Neural cell (in vitro differentiated cells): Measurements from ENCODE around the gene THRA. TPM values are rescaled to one million over a fixed set of nuclear protein-coding genes. Genes with fewer than 3 reads are reported as not detected.

Experiments used
- H2AFZ ChIP-seq: fragments of 200-600, 300-800 bp; sonication (generic), shearing (Covaris generic); 2 replicates; pipeline ENCODE4 v1.6.0; 2014; ENCODE audit warnings: low read depth, mild to moderate bottlenecking, antibody characterized with exemption, low read length, moderate library complexity
- H3F3A ChIP-seq: fragments of 200-600 bp; shearing (Covaris generic); 2 replicates; pipeline ENCODE4 v1.6.1; 2016; ENCODE audit warnings: mild to moderate bottlenecking, moderate library complexity, mixed read lengths, antibody characterized with exemption, low read length; ENCODE audit not compliant: insufficient read depth, poor library complexity, severe bottlenecking
- H3K27ac ChIP-seq: fragments of 200-600, 300-800 bp; sonication (generic), shearing (Covaris generic); 2 replicates; pipeline ENCODE4 v1.5.1; 2014; ENCODE audit warnings: mild to moderate bottlenecking, low read length, moderate library complexity
- H3K27me3 ChIP-seq: fragments of 300-800, 200-600 bp; sonication (generic), shearing (Covaris generic); 2 replicates; pipeline ENCODE4 v1.6.0; 2014; ENCODE audit warnings: mild to moderate bottlenecking, low read depth, low read length, moderate library complexity; ENCODE audit not compliant: insufficient read depth
- H3K36me3 ChIP-seq: fragments of 300-800, 200-600 bp; sonication (generic), shearing (Covaris generic); 2 replicates; pipeline ENCODE4 v1.5.1; 2014; ENCODE audit warnings: mild to moderate bottlenecking, antibody characterized with exemption, low read length, moderate library complexity; ENCODE audit not compliant: insufficient read depth
- H3K4me2 ChIP-seq: fragments of 300-800, 200-600 bp; sonication (generic), shearing (Covaris generic); 2 replicates; pipeline ENCODE4 v1.6.0; 2014; ENCODE audit warnings: mild to moderate bottlenecking, low read length
- H3K4me3 ChIP-seq: fragments of 300-800, 200-600 bp; sonication (generic), shearing (Covaris generic); 2 replicates; pipeline ENCODE4 v1.5.1; 2014; ENCODE audit warnings: mild to moderate bottlenecking, low read length, moderate library complexity
- H3K79me2 ChIP-seq: fragments of 200-600 bp; shearing (Covaris generic); replicated peaks from 2 replicates; pipeline ENCODE4 v1.6.0; 2014; ENCODE audit warnings: mild to moderate bottlenecking, low read length, moderate library complexity; ENCODE audit not compliant: insufficient read depth
- H3K9ac ChIP-seq: fragments of 300-800, 200-600 bp; sonication (generic), shearing (Covaris generic); 2 replicates; pipeline ENCODE4 v1.6.1; 2016; ENCODE audit warnings: mild to moderate bottlenecking, low read length, mixed read lengths
- H3K9me2 ChIP-seq: fragments of 200-600 bp; shearing (Covaris generic); 2 replicates; pipeline ENCODE4 v1.6.1; 2016; ENCODE audit warnings: mild to moderate bottlenecking, low read length, mixed read lengths; ENCODE audit not compliant: insufficient read depth
- H3K9me3 ChIP-seq: fragments of 200-600, 300-800 bp; sonication (generic), shearing (Covaris generic); 2 replicates; pipeline ENCODE4 v1.6.1; 2016; ENCODE audit warnings: mild to moderate bottlenecking, mixed run types, low read length, moderate library complexity, mixed read lengths
- H4K20me1 ChIP-seq: fragments of 200-600 bp; shearing (Covaris generic); 2 replicates; pipeline ENCODE4 v1.6.1; 2016; ENCODE audit warnings: mild to moderate bottlenecking, mixed run types; ENCODE audit not compliant: insufficient read depth
- EP300 ChIP-seq: fragments of 450-650 bp; conservative IDR thresholded peaks from 2 replicates; pipeline ENCODE4 v1.6.1; 2014; ENCODE audit warnings: antibody characterized with exemption, mild to moderate bottlenecking, moderate library complexity; ENCODE audit not compliant: poor library complexity, severe bottlenecking
- EZH2 ChIP-seq: fragments of 200-600, 300-800 bp; shearing (Covaris generic), sonication (generic); IDR thresholded peaks from 2 replicates; pipeline ENCODE4 v1.6.1; 2014; ENCODE audit warnings: antibody characterized with exemption, low read length, borderline replicate concordance, mild to moderate bottlenecking; ENCODE audit not compliant: insufficient read depth, poor library complexity, severe bottlenecking
- MXI1 ChIP-seq: fragments of 450-650 bp; conservative IDR thresholded peaks from 2 replicates; pipeline ENCODE4 v1.6.1; 2014; ENCODE audit warnings: antibody characterized with exemption, mild to moderate bottlenecking; ENCODE audit not compliant: poor library complexity, severe bottlenecking
- POLR2AphosphoS5 ChIP-seq: IDR thresholded peaks from 2 replicates; pipeline ENCODE4 v1.6.1; 2012
- RAD21 ChIP-seq: fragments of 450-650 bp; conservative IDR thresholded peaks from 2 replicates; pipeline ENCODE4 v1.6.1; 2014; ENCODE audit warnings: antibody characterized with exemption, mild to moderate bottlenecking, moderate library complexity
- SMC3 ChIP-seq: fragments of 450-650 bp; conservative IDR thresholded peaks from 2 replicates; pipeline ENCODE4 v1.6.1; 2014; ENCODE audit warnings: antibody characterized with exemption, mild to moderate bottlenecking, moderate library complexity; ENCODE audit not compliant: poor library complexity
- TAF1 ChIP-seq: IDR thresholded peaks from 2 replicates; pipeline ENCODE4 v1.6.1; 2012; ENCODE audit warnings: low read depth
- polyA plus RNA-seq: library from polyadenylated mRNA; depleted of rRNA; stranded (reverse); fragments of >200 nt; gene quantifications from 2 replicates; pipeline ENCODE4 v1.2.3, GENCODE V29; 2014
- TF ChIP-seq, protein P1 (sequence below): fragments of 450-650 bp; IDR thresholded peaks from 2 replicates; pipeline ENCODE4 v1.5.1; 2014; ENCODE audit warnings: antibody characterized with exemption, mild to moderate bottlenecking, moderate library complexity; ENCODE audit not compliant: poor library complexity, severe bottlenecking
- TF ChIP-seq, protein P2 (sequence below): IDR thresholded peaks from 2 replicates; pipeline ENCODE4 v1.6.1; 2012; ENCODE audit warnings: borderline replicate concordance

THRA gene
- polyA plus RNA-seq, 1 donor from 2014 or later: 97.2 TPM

DNA sequence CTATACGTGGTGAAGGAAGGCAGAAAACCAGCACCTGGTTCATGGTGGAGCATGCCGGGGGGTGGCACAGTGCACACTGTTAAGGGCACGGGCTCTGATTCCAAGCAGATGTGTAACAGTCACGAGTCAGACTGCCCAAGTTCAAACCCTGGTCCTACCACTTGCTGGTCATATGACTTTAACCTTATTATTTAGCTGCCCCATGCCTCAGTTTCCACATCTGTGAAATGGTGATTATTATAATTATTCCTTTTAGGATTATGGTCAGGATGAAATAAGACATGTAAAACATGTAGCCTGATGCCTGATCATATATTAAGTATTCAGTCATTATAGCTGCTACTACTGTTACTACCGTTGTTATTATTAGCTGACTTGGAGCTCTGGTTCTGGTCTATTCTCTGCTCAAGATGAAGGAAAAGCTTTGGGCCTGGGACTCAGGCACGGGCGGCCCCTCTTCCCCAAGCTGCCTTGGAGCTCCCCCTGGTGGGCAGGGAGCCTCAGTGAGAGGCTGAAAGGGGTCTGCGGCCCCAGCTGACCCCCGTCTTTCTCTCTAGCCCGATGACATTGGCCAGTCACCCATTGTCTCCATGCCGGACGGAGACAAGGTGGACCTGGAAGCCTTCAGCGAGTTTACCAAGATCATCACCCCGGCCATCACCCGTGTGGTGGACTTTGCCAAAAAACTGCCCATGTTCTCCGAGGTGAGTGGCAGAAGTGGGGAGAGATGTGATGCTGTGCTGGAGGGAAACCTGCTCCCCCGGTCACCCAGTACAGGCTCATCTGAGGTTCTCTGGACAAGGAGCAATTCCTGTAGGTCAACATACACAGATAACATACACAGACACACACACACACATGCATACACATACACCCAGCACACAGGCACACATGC, 23.6 kb downstream of the THRA start:
- no peaks in the 10 kb centered on the region for H3K79me2 ChIP-seq
- H3K36me3 ChIP-seq: no peaks in the 10 kb centered on the region

DNA sequence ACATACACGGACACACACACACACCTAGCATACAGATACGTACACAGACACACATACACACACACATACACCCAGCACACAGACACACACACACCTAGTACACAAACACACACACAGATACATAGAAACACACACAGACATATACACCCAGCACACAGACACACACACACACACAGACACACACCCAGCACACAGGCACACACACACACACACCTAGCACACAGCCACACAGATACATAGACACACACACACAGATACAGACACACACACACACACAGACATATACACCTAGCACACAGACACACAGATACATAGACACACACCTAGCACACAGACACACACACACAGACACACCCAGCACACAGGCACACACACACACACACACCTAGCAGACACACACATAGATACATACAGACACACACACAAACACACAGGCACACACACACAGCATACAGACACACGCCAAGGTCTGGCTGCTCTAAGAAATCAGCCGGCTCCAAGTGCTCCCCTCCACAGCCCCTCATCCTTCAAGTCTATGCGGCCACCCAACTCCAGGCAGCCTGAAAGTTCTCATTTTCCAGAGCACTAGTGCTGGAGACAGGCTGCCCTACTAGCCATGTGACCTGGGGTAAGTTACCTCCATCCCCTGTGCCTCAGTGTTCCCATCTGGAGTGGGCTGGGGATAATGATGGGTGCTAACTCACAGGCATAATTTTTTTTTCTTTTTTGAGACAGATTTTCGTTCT, 24.5 kb downstream of the THRA start:
- Histone ChIP-seq H3K27ac (no peak overlapping the region), H4K20me1 (no peaks in the 10 kb centered on the region), H3K79me2 (no peaks in the 10 kb centered on the region), H3K9me3 (no peaks in the 10 kb centered on the region), H3K9ac (no peak overlapping the region), H2AFZ (no peak overlapping the region), H3K36me3 (no peaks in the 10 kb centered on the region), H3K27me3 (no peaks in the 10 kb centered on the region), H3F3A (no peaks in the 10 kb centered on the region), H3K4me2 (no peak overlapping the region), H3K9me2 (no peaks in the 10 kb centered on the region), H3K4me3 (no peak overlapping the region)
- no peak for TF ChIP-seq TAF1
- TF ChIP-seq, protein P1, sequence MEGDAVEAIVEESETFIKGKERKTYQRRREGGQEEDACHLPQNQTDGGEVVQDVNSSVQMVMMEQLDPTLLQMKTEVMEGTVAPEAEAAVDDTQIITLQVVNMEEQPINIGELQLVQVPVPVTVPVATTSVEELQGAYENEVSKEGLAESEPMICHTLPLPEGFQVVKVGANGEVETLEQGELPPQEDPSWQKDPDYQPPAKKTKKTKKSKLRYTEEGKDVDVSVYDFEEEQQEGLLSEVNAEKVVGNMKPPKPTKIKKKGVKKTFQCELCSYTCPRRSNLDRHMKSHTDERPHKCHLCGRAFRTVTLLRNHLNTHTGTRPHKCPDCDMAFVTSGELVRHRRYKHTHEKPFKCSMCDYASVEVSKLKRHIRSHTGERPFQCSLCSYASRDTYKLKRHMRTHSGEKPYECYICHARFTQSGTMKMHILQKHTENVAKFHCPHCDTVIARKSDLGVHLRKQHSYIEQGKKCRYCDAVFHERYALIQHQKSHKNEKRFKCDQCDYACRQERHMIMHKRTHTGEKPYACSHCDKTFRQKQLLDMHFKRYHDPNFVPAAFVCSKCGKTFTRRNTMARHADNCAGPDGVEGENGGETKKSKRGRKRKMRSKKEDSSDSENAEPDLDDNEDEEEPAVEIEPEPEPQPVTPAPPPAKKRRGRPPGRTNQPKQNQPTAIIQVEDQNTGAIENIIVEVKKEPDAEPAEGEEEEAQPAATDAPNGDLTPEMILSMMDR: no peak
- no peak for TF ChIP-seq EP300
- TF ChIP-seq RAD21: no peak
- no peak for TF ChIP-seq EZH2
- TF ChIP-seq MXI1: no peak
- TF ChIP-seq, protein P2, sequence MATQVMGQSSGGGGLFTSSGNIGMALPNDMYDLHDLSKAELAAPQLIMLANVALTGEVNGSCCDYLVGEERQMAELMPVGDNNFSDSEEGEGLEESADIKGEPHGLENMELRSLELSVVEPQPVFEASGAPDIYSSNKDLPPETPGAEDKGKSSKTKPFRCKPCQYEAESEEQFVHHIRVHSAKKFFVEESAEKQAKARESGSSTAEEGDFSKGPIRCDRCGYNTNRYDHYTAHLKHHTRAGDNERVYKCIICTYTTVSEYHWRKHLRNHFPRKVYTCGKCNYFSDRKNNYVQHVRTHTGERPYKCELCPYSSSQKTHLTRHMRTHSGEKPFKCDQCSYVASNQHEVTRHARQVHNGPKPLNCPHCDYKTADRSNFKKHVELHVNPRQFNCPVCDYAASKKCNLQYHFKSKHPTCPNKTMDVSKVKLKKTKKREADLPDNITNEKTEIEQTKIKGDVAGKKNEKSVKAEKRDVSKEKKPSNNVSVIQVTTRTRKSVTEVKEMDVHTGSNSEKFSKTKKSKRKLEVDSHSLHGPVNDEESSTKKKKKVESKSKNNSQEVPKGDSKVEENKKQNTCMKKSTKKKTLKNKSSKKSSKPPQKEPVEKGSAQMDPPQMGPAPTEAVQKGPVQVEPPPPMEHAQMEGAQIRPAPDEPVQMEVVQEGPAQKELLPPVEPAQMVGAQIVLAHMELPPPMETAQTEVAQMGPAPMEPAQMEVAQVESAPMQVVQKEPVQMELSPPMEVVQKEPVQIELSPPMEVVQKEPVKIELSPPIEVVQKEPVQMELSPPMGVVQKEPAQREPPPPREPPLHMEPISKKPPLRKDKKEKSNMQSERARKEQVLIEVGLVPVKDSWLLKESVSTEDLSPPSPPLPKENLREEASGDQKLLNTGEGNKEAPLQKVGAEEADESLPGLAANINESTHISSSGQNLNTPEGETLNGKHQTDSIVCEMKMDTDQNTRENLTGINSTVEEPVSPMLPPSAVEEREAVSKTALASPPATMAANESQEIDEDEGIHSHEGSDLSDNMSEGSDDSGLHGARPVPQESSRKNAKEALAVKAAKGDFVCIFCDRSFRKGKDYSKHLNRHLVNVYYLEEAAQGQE: no peak
- TF ChIP-seq SMC3: no peak
- TF ChIP-seq POLR2AphosphoS5: no peak

More for the DNA sequence above, 23.6 kb downstream of the THRA start:
- Histone ChIP-seq H3K27me3 (no peaks in the 10 kb centered on the region), H4K20me1 (no peaks in the 10 kb centered on the region), H3K4me3 (no peak overlapping the region), H3K27ac (no peak overlapping the region), H3F3A (no peaks in the 10 kb centered on the region), H3K9me3 (no peaks in the 10 kb centered on the region), H3K4me2 (no peak overlapping the region), H3K9me2 (no peaks in the 10 kb centered on the region), H3K9ac (no peak overlapping the region), H2AFZ (no peak overlapping the region)
- TF ChIP-seq SMC3 (peak; percentile 69), TAF1 (no peak), RAD21 (peak; percentile 67)
- TF ChIP-seq, protein P1: peak; percentile 68
